ENCODE results near the gene TRAF7. TPM values are rescaled to one million over a fixed set of nuclear protein-coding genes. Genes with fewer than 3 reads are reported as not detected.

Gene TRAF7
- total RNA-seq, 1 experiment from 2014 or later, result 118 TPM

DNA sequence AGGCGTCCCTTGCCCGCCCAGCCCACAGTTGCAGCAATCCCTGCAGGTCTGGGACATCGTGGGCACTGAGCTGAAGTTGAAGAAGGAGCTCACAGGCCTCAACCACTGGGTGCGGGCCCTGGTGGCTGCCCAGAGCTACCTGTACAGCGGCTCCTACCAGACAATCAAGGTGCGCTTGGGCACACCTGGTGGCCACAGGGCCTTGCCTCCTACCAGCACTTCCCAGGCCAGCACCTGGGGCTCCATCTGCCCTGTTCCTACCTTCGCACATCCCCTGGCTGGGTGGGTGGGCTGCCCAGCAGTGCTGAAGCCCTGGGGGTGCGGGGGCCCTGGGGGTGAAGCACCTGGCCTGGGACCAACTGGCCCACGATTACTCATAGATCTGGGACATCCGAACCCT, 19.9 kb downstream of the TRAF7 start:
- no peak for DNase-seq
- TF ChIP-seq, protein P1, sequence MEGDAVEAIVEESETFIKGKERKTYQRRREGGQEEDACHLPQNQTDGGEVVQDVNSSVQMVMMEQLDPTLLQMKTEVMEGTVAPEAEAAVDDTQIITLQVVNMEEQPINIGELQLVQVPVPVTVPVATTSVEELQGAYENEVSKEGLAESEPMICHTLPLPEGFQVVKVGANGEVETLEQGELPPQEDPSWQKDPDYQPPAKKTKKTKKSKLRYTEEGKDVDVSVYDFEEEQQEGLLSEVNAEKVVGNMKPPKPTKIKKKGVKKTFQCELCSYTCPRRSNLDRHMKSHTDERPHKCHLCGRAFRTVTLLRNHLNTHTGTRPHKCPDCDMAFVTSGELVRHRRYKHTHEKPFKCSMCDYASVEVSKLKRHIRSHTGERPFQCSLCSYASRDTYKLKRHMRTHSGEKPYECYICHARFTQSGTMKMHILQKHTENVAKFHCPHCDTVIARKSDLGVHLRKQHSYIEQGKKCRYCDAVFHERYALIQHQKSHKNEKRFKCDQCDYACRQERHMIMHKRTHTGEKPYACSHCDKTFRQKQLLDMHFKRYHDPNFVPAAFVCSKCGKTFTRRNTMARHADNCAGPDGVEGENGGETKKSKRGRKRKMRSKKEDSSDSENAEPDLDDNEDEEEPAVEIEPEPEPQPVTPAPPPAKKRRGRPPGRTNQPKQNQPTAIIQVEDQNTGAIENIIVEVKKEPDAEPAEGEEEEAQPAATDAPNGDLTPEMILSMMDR (IDR thresholded peaks at IDR 0.05; ENCODE audit: unreplicated experiment), result no peak
- intact Hi-C loops (cut with micrococcal nuclease; ENCODE audit: unreplicated experiment), result no loop called here
- Mint-ChIP-seq H3K4me1 (ENCODE audit: low read depth, unreplicated experiment) (no peaks in the 10 kb centered on the region), H3K4me3 (ENCODE audit: low read depth, unreplicated experiment) (no peak overlapping the region), H3K9me3 (ENCODE audit: low read depth, unreplicated experiment) (no peaks in the 10 kb centered on the region), H3K27me3 (ENCODE audit: unreplicated experiment) (no peaks in the 10 kb centered on the region), H3K36me3 (ENCODE audit: insufficient read depth, unreplicated experiment) (peaks cover 72% of the 10 kb centered on the region), H3K27ac (ENCODE audit: unreplicated experiment) (no peak overlapping the region)
- CTCF ChIA-PET, result no interaction called here
- no TSS peak for BruUV-seq (replicated peaks)

DNA sequence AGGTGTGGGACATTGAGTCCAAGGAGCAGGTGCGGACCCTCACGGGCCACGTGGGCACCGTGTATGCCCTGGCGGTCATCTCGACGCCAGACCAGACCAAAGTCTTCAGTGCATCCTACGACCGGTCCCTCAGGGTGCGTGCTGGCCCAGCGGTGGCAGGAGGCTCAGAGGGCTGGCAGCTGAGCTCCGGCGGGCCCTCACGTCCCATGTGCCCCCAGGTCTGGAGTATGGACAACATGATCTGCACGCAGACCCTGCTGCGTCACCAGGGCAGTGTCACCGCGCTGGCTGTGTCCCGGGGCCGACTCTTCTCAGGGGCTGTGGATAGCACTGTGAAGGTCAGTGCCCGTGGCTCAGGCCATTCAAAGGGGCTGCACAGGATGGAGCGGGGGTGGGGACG, 20.5 kb downstream of the TRAF7 start:
- Mint-ChIP-seq H3K27ac (ENCODE audit: unreplicated experiment) (no peak overlapping the region), H3K36me3 (ENCODE audit: insufficient read depth, unreplicated experiment) (peaks cover 68% of the 10 kb centered on the region), H3K27me3 (ENCODE audit: unreplicated experiment) (no peaks in the 10 kb centered on the region), H3K9me3 (ENCODE audit: low read depth, unreplicated experiment) (no peaks in the 10 kb centered on the region), H3K4me3 (ENCODE audit: low read depth, unreplicated experiment) (no peak overlapping the region), H3K4me1 (ENCODE audit: low read depth, unreplicated experiment) (no peaks in the 10 kb centered on the region)
- intact Hi-C loops (cut with micrococcal nuclease; ENCODE audit: unreplicated experiment), result no loop called here
- CTCF ChIA-PET, result no interaction called here
- TF ChIP-seq, protein P1 (IDR thresholded peaks at IDR 0.05; ENCODE audit: unreplicated experiment), result no peak
- no peak for DNase-seq
- BruUV-seq (replicated peaks), result no TSS peak

DNA sequence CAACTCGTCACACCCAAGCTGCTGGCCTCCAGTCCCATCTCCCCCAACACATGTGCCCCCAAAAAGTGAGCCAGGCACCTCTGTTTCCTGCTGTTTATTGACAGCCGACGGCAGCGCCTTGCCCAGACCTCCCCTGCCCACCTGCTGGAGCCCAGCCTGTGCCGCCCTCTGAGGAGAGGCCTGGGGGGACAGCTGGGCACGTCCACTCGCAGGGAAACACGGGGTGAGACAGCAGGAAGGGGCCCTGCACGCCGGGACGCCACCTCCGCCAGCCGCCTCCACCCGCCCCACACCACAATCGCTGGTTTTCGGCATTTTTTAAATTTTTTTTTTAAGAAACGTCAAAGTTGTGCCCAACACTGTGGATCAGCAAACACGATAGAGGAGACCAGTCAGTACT, 21.5 kb downstream of the TRAF7 start:
- Mint-ChIP-seq H3K4me3 (ENCODE audit: low read depth, unreplicated experiment) (no peak overlapping the region), H3K27ac (ENCODE audit: unreplicated experiment) (no peak overlapping the region), H3K9me3 (ENCODE audit: low read depth, unreplicated experiment) (no peaks in the 10 kb centered on the region), H3K4me1 (ENCODE audit: low read depth, unreplicated experiment) (no peaks in the 10 kb centered on the region), H3K36me3 (ENCODE audit: insufficient read depth, unreplicated experiment) (peaks cover 69% of the 10 kb centered on the region), H3K27me3 (ENCODE audit: unreplicated experiment) (no peaks in the 10 kb centered on the region)
- no peak for DNase-seq
- no TSS peak for BruUV-seq (replicated peaks)
- TF ChIP-seq, protein P1 (IDR thresholded peaks at IDR 0.05; ENCODE audit: unreplicated experiment), result no peak
- CTCF ChIA-PET, result interaction anchor here (0.7 to 0.9 kb wide), 2 partner anchors 14 to 1080 kb away, joined by 3 to 6 read pairs; no protein-coding TSS in a partner anchor
- intact Hi-C loops (cut with micrococcal nuclease; ENCODE audit: unreplicated experiment), result no loop called here

DNA sequence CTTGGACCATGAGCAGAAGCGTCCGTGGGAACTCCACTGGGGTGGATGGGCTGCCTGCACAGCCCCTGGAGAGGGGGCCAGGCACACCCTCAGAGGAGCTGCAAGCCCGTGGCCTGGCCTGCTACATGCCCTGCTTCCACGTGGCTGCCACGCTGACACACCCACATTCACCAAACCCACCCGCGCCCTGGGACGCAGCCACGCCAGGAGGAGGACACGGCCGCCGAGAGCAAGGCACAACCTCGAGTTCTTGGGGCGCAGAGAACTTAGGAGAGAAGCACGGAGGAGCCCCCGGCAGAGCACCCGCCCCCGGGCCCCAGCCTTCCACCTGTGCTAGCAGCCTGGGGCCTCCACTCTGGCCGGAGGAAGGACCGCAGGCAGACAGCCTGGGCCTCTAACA, 22.0 kb downstream of the TRAF7 start:
- H3K4me1 Mint-ChIP-seq (ENCODE audit: low read depth, unreplicated experiment), result no peaks in the 10 kb centered on the region
- CTCF ChIA-PET, result interaction anchor here (0.9 kb wide), 1 partner anchor 14 kb away, joined by 3 read pairs; no protein-coding TSS in a partner anchor
- H3K27ac Mint-ChIP-seq (ENCODE audit: unreplicated experiment), result no peak overlapping the region
- no peaks in the 10 kb centered on the region for H3K9me3 Mint-ChIP-seq (ENCODE audit: low read depth, unreplicated experiment)
- no peak for DNase-seq
- H3K27me3 Mint-ChIP-seq (ENCODE audit: unreplicated experiment), result no peaks in the 10 kb centered on the region
- H3K4me3 Mint-ChIP-seq (ENCODE audit: low read depth, unreplicated experiment), result no peak overlapping the region
- BruUV-seq (replicated peaks), result TSS peak; percentile 87
- peaks cover 74% of the 10 kb centered on the region for H3K36me3 Mint-ChIP-seq (ENCODE audit: insufficient read depth, unreplicated experiment)
- intact Hi-C loops (cut with micrococcal nuclease; ENCODE audit: unreplicated experiment), result no loop called here
- TF ChIP-seq, protein P1 (IDR thresholded peaks at IDR 0.05; ENCODE audit: unreplicated experiment), result no peak

Data from Calu3 (cell line).